Activated CD4-positive, alpha-beta T cell treated with anti-CD3 and anti-CD28 coated beads, Interleukin-2, amount 10 ng/mL, durations not matched to agents 7 days and 5 days (primary cell): ENCODE measurements around the gene SLC35B4. TPM values are rescaled to one million over a fixed set of nuclear protein-coding genes. Genes with fewer than 3 reads are reported as not detected.

Experiments
- CTCF ChIA-PET: fragments of 350-600 bp; sonication (Branson Sonifier 250); formaldehyde crosslinking; loops from one replicate; lab custom pipeline; 2021; ENCODE audit warnings: antibody characterized with exemption; lab: Charles Lee
- POLR2A ChIA-PET: fragments of 350-600 bp; sonication (Branson Sonifier 250); formaldehyde crosslinking; loops from one replicate; lab custom pipeline; 2021; ENCODE audit warnings: antibody characterized with exemption; lab: Charles Lee
- DNase-seq: peaks from one replicate; pipeline ENCODE4 v3.0.0-alpha.2; 2020
- H3K27ac Mint-ChIP-seq: one replicate; pipeline ENCODE4 v1.8.0; 2021; ENCODE audit warnings: mild to moderate bottlenecking, moderate library complexity, mixed read lengths
- H3K27me3 Mint-ChIP-seq: one replicate; pipeline ENCODE4 v1.8.0; 2021; ENCODE audit warnings: mixed read lengths
- H3K36me3 Mint-ChIP-seq: one replicate; pipeline ENCODE4 v1.8.0; 2021; ENCODE audit warnings: low read depth, mixed read lengths
- H3K4me1 Mint-ChIP-seq: one replicate; pipeline ENCODE4 v1.8.0; 2021; ENCODE audit warnings: mixed read lengths
- H3K4me3 Mint-ChIP-seq: one replicate; pipeline ENCODE4 v1.8.0; 2021; ENCODE audit warnings: mild to moderate bottlenecking, moderate library complexity, mixed read lengths
- H3K9me3 Mint-ChIP-seq: one replicate; pipeline ENCODE4 v1.8.0; 2021; ENCODE audit warnings: mixed read lengths
- total RNA-seq, 2 experiments: library from RNA; stranded (reverse); gene quantifications; one replicate each; pipeline ENCODE4 v1.2.3, GENCODE V29; 2021

The SLC35B4 gene
- total RNA-seq, 2 experiments from 2014 or later, result 15.2 to 18.4 TPM

- Mint-ChIP-seq H3K36me3 (no peaks in the 10 kb centered on the region), H3K4me1 (no peaks in the 10 kb centered on the region), H3K27ac (no peak overlapping the region), H3K4me3 (no peak overlapping the region), H3K9me3 (no peaks in the 10 kb centered on the region), H3K27me3 (no peaks in the 10 kb centered on the region)
- ChIA-PET POLR2A (no interaction called here), CTCF (interaction anchor here (2.2 kb wide), 1 partner anchor 13 kb away, joined by 5 read pairs; no protein-coding TSS in a partner anchor)
- no peak for DNase-seq
Measured at GRCh38 chr7:134328900-134329299, 12.2 kb upstream of the SLC35B4 start.

- POLR2A ChIA-PET, result no interaction called here
Measured at GRCh38 chr7:134327896-134328295, 11.2 kb upstream of the SLC35B4 start.

GRCh38 chr7:134324107-134324506 lies 7.4 kb upstream of the SLC35B4 start:
- Mint-ChIP-seq H3K4me3 (no peak overlapping the region), H3K27ac (no peak overlapping the region), H3K36me3 (no peaks in the 10 kb centered on the region), H3K9me3 (no peaks in the 10 kb centered on the region), H3K4me1 (no peaks in the 10 kb centered on the region), H3K27me3 (peaks cover 6% of the 10 kb centered on the region)
- CTCF ChIA-PET, result no interaction called here
- DNase-seq, result no peak
- POLR2A ChIA-PET, result no interaction called here

More at GRCh38 chr7:134327896-134328295, 11.2 kb upstream of the SLC35B4 start:
- Mint-ChIP-seq H3K9me3 (no peaks in the 10 kb centered on the region), H3K4me1 (no peaks in the 10 kb centered on the region), H3K4me3 (no peak overlapping the region), H3K36me3 (no peaks in the 10 kb centered on the region), H3K27ac (no peak overlapping the region), H3K27me3 (peaks cover under 1% of the 10 kb centered on the region)
- peak; percentile 62 for DNase-seq
- CTCF ChIA-PET, result interaction anchor here (2.2 kb wide), 1 partner anchor 12 kb away, joined by 5 read pairs; no protein-coding TSS in a partner anchor

GRCh38 chr7:134320201-134320600 lies 3.5 kb upstream of the SLC35B4 start:
- Mint-ChIP-seq H3K36me3 (no peaks in the 10 kb centered on the region), H3K4me3 (no peak overlapping the region), H3K27ac (no peak overlapping the region), H3K9me3 (no peaks in the 10 kb centered on the region), H3K27me3 (peaks cover 6% of the 10 kb centered on the region), H3K4me1 (peaks cover 20% of the 10 kb centered on the region)
- no peak for DNase-seq
- CTCF ChIA-PET, result no interaction called here
- POLR2A ChIA-PET, result no interaction called here

- Mint-ChIP-seq H3K9me3 (no peaks in the 10 kb centered on the region), H3K27ac (no peak overlapping the region), H3K27me3 (peaks cover 6% of the 10 kb centered on the region), H3K4me1 (peaks cover 24% of the 10 kb centered on the region), H3K4me3 (no peak overlapping the region), H3K36me3 (peaks cover 2% of the 10 kb centered on the region)
- POLR2A ChIA-PET, result no interaction called here
- DNase-seq, result no peak
- CTCF ChIA-PET, result no interaction called here
Measured at GRCh38 chr7:134318443-134318842, 1.7 kb upstream of the SLC35B4 start.

GRCh38 chr7:134317434-134317833 lies 704 bp upstream of the SLC35B4 start:
- Mint-ChIP-seq H3K27me3 (peaks cover 3% of the 10 kb centered on the region), H3K27ac (peak overlapping the region; percentile 90), H3K36me3 (peaks cover 3% of the 10 kb centered on the region), H3K9me3 (no peaks in the 10 kb centered on the region), H3K4me1 (peaks cover 24% of the 10 kb centered on the region), H3K4me3 (peak overlapping the region; percentile 89)
- ChIA-PET POLR2A (no interaction called here), CTCF (interaction anchor here (0.5 to 1.7 kb wide), 5 partner anchors 8 to 315 kb away, joined by 3 to 5 read pairs (median 5); no protein-coding TSS in a partner anchor)
- no peak for DNase-seq

- no peak for DNase-seq
- Mint-ChIP-seq H3K4me1 (peaks cover 24% of the 10 kb centered on the region), H3K4me3 (peak overlapping the region; percentile 89), H3K27me3 (no peaks in the 10 kb centered on the region), H3K27ac (peak overlapping the region; percentile 83), H3K36me3 (peaks cover 5% of the 10 kb centered on the region), H3K9me3 (no peaks in the 10 kb centered on the region)
- ChIA-PET CTCF (interaction anchor here (0.6 to 2.1 kb wide), 7 partner anchors 12 to 566 kb away, joined by 3 to 6 read pairs (median 3); no protein-coding TSS in a partner anchor), POLR2A (interaction anchor here (0.8 kb wide), 1 partner anchor 27 kb away, joined by 3 read pairs; no protein-coding TSS in a partner anchor)
Measured at GRCh38 chr7:134315679-134316538, 821 bp downstream of the SLC35B4 start.

- Mint-ChIP-seq H3K36me3 (peaks cover 8% of the 10 kb centered on the region), H3K27me3 (no peaks in the 10 kb centered on the region), H3K27ac (no peak overlapping the region), H3K9me3 (no peaks in the 10 kb centered on the region), H3K4me1 (peaks cover 33% of the 10 kb centered on the region), H3K4me3 (no peak overlapping the region)
- DNase-seq, result no peak
- CTCF ChIA-PET, result interaction anchor here (1.1 kb wide), 1 partner anchor 44 kb away, joined by 3 read pairs; no protein-coding TSS in a partner anchor
- POLR2A ChIA-PET, result no interaction called here
Measured at GRCh38 chr7:134313543-134313942, 3.2 kb downstream of the SLC35B4 start.

GRCh38 chr7:134312717-134313116 lies 4.0 kb downstream of the SLC35B4 start:
- DNase-seq, result no peak
- Mint-ChIP-seq H3K4me1 (peaks cover 32% of the 10 kb centered on the region), H3K9me3 (no peaks in the 10 kb centered on the region), H3K27ac (no peak overlapping the region), H3K27me3 (no peaks in the 10 kb centered on the region), H3K4me3 (no peak overlapping the region), H3K36me3 (peaks cover 8% of the 10 kb centered on the region)
- CTCF ChIA-PET, result interaction anchor here (1.1 kb wide), 1 partner anchor 45 kb away, joined by 3 read pairs; no protein-coding TSS in a partner anchor
- POLR2A ChIA-PET, result interaction anchor here (0.6 kb wide), 1 partner anchor 190 kb away, joined by 4 read pairs; no protein-coding TSS in a partner anchor

- Mint-ChIP-seq H3K36me3 (peaks cover 8% of the 10 kb centered on the region), H3K9me3 (no peaks in the 10 kb centered on the region), H3K27ac (no peak overlapping the region), H3K4me1 (peaks cover 22% of the 10 kb centered on the region), H3K27me3 (no peaks in the 10 kb centered on the region), H3K4me3 (no peak overlapping the region)
- POLR2A ChIA-PET, result no interaction called here
- CTCF ChIA-PET, result no interaction called here
- DNase-seq, result no peak
Measured at GRCh38 chr7:134311807-134312206, 4.9 kb downstream of the SLC35B4 start.

GRCh38 chr7:134308548-134308947 lies 8.2 kb downstream of the SLC35B4 start:
- no peaks in the 10 kb centered on the region for H3K27me3 Mint-ChIP-seq
- no peak overlapping the region for H3K27ac Mint-ChIP-seq
- DNase-seq, result no peak
- peaks cover 9% of the 10 kb centered on the region for H3K4me1 Mint-ChIP-seq
- POLR2A ChIA-PET, result no interaction called here
- no peak overlapping the region for H3K4me3 Mint-ChIP-seq
- CTCF ChIA-PET, result no interaction called here
- no peaks in the 10 kb centered on the region for H3K9me3 Mint-ChIP-seq
- peaks cover 16% of the 10 kb centered on the region for H3K36me3 Mint-ChIP-seq

- Mint-ChIP-seq H3K27ac (no peak overlapping the region), H3K9me3 (no peaks in the 10 kb centered on the region), H3K4me1 (peaks cover 9% of the 10 kb centered on the region), H3K27me3 (no peaks in the 10 kb centered on the region), H3K36me3 (peaks cover 15% of the 10 kb centered on the region), H3K4me3 (no peak overlapping the region)
- POLR2A ChIA-PET, result no interaction called here
- no peak for DNase-seq
- CTCF ChIA-PET, result interaction anchor here (0.7 kb wide), 1 partner anchor 14 kb away, joined by 3 read pairs; no protein-coding TSS in a partner anchor
Measured at GRCh38 chr7:134307320-134307719, 9.4 kb downstream of the SLC35B4 start.

GRCh38 chr7:134302120-134302519 lies 14.6 kb downstream of the SLC35B4 start:
- peaks cover 22% of the 10 kb centered on the region for H3K36me3 Mint-ChIP-seq
- no peak overlapping the region for H3K4me3 Mint-ChIP-seq
- H3K4me1 Mint-ChIP-seq, result no peaks in the 10 kb centered on the region
- ChIA-PET CTCF (interaction anchor here (1.5 kb wide), 2 partner anchors 14 to 15 kb away, joined by 3 to 5 read pairs; partner anchors contain the start of gene SLC35B4), POLR2A (no interaction called here)
- H3K27ac Mint-ChIP-seq, result no peak overlapping the region
- no peaks in the 10 kb centered on the region for H3K9me3 Mint-ChIP-seq
- DNase-seq, result no peak
- H3K27me3 Mint-ChIP-seq, result no peaks in the 10 kb centered on the region
